ENCODE data around the gene ATP10B.

Gene ATP10B

GRCh38 chr5:160626322-160626721, 225.7 kb downstream of the ATP10B start:
- DNase-seq = no peak

DNA sequence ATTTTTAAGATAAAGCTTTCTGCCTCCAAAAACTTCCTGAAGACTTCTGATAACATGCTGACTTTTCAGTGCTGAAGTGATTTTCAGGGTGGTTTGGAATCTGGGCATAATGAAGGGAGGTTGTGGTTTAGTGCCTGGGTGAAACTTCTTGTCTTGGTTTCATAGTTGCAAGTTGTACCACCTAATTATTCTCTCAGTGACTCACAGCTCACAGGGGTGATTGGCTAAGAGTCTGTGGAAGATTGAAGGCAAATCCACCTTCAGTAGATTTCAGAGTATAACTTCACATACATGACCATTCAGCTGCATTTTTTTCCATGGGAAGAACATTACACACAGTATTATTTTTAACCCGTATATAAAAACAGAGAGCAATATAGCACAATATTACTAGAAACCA, 230.5 kb downstream of the ATP10B start:
- DNase-seq = no peak

- no peak for DNase-seq
Measured at GRCh38 chr5:160620401-160620800, 231.6 kb downstream of the ATP10B start.

DNA sequence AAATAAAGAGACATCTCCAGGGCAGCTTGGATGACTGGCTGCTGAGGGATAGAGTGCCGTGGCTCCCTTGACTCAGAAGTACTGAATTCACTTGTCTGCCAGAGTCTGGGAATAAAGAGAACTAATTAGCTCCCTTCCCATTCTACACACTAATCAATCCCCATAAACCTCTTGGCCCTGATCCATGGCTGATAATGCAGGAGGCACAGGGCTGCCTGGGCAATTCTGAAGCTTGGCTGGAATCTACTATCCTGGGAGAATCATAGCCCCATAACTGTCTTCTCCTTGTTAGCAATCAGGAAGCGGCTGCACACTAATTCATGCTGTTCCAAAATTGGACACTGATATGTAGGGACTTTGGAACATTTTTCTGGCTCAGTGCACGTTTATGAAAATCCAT, 232.6 kb downstream of the ATP10B start:
- no peak for DNase-seq

GRCh38 chr5:160618286-160618685, 233.7 kb downstream of the ATP10B start:
- DNase-seq = no peak

DNA sequence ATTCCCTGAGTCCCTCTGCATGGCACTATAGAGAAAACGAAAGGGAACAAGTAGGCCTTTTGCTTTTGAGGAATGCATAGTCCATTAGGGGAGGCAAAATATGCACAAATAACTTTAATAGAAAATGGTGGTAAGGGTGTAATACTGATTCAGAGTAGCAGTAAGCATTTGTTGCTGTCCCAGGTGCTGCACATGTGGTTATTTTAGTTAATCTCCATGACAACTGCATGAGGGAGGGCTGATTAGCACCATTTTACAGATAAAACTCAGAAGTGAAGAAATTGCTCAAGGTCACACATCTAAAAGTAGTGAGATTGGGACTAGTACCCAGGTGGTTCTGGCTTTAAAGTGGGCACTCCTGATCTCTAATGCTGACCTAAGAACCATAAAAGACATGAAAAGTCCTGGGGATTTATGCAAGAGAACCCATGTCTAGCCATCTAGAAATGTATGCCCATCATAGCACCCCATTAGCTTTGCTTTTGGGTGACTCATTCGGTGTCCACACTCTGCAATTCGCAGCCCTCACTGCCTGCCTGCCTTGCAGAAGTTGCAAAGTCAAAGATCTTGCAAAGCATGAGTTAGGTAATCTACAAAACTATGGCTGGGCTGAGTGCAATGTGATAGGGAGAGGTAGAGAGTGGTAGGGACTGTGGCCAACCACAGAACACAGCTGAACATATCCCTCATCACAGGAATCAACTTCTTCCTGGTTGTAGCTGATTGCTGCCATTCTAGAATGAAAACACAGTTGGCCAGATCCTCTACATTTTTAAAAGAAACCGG, 235.1 kb downstream of the ATP10B start:
- no peak for DNase-seq

DNA sequence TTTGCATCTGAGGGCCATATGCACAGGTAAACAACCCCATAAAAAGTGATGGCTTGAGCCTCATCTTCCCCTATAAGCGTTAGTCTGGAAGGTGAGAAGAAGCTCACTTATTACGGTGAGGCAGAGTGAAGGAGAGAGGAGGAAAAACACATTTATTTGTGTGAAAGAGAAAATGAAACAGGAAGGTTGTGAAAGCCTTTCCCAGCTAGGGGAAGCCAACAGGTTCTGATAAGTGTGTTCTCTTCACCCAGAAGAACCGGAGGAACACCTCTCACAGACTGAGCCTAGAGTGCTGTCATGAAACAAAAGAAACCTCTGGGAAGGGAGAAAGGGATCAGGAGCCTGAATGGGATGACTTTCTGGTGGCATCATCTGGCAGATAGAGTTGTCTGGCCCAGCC, 237.9 kb downstream of the ATP10B start:
- DNase-seq = no peak

DNA sequence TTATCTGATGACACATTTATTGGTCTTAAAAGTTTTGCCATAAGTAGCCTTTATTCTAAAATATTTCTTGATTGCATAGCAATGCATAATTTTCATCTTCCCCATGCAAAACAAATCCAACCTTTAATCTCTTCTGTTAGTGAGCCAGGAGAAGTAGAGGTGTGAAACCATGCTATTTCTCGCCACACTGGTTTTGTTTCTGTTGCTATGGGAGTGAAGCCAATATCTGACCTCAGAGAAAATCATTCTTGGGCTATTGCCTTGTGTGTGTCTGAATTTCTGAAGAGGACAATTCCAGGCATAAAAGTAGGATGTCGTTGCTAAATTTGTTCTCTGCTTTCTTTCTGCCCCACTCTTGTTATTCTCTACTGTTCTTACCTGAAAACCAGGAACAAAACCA, 246.7 kb downstream of the ATP10B start:
- DNase-seq = no peak

DNA sequence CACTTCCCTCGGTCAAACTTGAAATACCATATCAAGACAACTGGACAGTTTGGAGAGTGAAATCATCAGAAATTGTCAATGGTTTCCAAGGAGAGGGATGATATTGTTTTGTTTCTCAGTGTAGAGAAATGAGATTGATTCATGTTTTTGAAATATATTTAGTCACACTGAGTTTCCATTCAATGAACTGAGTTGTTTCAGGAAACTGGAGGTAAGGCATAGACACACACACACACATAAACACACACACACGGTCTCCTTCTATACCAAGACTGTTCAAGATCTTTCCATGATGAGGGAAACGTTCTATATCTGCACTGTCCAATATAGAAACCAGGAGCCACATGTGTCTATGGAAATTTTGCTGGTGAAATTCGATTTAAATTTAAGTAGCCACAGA, 247.5 kb downstream of the ATP10B start:
- no peak for DNase-seq

DNA sequence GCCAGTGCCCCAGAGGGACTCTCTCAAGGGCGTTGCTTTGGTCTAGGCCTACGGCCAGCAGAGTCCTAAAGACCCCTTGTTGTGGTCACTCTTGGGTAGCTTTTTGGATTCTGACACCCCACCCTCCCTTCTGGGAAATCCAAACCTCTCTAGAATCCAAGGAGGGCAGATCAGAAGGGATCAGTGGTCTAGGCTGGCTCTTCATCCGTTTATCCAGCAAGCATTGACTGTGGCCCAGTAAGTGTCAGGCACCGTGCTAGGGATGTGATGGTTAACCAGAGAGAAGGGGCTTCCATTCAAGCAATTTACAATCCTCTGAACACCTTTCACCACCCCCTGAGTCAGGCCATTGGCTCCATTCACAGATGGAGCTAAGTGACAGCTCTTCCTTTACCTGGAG, 249.3 kb downstream of the ATP10B start:
- no peak for DNase-seq

GRCh38 chr5:160601046-160601445, 251.0 kb downstream of the ATP10B start:
- no peak for DNase-seq

DNA sequence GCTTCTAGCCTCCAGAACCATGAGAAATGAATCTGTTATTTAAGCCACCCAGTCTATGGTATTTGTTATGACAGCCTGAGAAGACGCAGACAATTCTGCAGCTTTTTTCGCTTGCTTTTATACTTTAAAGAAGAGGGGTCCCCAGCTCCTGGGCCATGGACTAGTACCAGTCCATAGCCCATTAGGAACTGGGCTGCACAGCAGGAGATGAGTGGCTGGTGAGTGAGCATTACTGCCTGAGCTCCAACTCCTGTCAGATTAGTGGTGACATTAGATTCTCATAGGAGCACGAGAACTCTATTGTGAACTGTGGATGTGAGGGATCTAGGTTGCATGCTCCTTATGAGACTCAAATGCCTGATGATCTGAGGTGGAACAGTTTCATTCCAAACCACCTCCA, 278.7 kb downstream of the ATP10B start:
- no peak for DNase-seq

DNA sequence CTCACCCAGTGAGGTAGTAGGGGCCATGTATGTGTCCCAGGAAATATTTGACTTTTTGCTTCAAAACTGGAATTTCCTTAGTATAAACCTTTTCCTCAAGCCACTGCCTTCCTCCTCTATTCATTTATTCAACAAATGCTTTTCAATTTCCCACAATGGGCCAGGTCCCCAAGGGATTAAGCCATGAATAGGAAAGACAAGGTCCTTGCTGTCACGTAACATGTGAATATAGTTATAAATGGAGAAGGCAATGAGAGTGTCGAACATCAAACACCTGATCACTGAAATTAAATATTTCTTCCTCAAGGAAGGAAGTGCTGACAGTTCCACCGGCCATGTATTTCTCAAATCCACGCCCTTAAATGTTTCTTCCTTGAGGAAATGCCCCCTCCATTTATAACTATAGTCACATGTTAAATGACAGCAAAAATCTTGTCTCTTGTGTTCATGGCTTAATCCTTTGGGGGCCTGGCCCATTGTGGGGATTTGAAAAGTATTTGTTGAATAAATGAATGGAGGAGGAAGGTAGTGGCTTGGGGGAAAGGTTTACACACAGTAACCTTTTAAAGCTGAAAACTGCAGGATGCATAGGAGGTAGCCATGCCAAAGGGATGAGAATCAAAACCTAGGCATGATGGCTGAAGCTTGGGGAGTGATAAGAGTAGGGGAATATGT, 284.8 kb downstream of the ATP10B start:
- DNase-seq = no peak

- DNase-seq = no peak
Measured at GRCh38 chr5:160565376-160565775, 286.6 kb downstream of the ATP10B start.

DNA sequence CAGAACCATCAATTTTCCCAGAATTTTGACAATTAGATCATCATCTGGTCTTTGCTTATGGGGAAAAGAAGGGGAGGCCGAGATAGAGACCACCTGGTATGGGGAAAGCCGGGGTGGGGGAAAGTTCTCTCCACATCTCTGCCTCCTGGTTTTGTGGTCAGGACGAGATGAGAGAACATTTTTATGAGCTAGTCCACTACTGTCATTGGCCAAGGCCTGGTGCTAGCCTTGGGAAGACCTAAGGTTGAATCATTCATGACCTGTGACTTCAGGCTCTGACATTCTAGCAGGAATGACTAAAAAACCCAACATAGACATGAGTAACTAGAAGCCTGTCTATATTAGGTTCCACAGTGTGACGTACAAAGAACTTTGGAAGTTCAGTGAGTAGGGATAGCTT, 295.2 kb downstream of the ATP10B start:
- no peak for DNase-seq

GRCh38 chr5:160555971-160556631, 295.9 kb downstream of the ATP10B start:
- DNase-seq = no peak

DNA sequence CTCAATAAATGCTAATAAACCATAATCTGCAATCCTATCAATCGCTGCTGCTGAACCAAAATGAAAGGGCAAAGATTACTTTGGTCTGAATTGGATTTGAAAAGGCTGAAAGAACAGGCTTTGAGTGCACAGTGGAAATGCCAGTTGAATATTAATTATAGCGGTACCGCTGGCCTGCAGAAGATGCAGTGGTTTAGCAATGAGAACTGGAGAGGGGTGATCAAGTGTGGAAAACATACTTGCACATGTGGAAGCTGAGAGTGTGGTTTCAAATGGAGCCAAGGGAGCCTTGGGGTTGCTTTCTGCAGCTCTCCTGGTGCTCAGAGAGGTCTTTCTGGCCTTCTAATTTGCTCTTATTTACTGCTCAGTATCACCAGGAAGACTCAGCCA, 296.4 kb downstream of the ATP10B start:
- DNase-seq = no peak

- no peak for DNase-seq
Measured at GRCh38 chr5:160550075-160550474, 301.9 kb downstream of the ATP10B start.

GRCh38 chr5:160548949-160549645, 302.9 kb downstream of the ATP10B start:
- DNase-seq = no peak

GRCh38 chr5:160547872-160548271, 304.1 kb downstream of the ATP10B start:
- DNase-seq = no peak

- no peak for DNase-seq
Measured at GRCh38 chr5:160547061-160547460, 304.9 kb downstream of the ATP10B start.

DNA sequence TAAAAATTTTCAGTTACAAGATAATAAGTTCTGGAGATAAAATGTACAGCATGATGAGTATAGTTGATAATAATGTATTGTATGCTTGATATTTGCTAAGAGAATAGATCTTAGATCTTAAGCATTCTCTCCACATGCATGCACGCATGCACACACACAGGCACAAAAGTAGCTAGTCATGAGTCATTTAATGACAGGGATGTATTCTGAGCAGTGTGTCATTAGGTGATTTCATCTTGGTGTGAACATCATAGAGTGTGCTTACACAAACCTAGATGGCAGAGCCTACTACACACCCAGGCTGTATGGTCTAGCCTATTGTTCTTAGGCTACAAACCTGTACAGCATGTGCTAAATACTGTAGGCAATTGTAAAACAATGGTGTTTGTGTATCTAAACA, 306.2 kb downstream of the ATP10B start:
- DNase-seq = no peak

DNA sequence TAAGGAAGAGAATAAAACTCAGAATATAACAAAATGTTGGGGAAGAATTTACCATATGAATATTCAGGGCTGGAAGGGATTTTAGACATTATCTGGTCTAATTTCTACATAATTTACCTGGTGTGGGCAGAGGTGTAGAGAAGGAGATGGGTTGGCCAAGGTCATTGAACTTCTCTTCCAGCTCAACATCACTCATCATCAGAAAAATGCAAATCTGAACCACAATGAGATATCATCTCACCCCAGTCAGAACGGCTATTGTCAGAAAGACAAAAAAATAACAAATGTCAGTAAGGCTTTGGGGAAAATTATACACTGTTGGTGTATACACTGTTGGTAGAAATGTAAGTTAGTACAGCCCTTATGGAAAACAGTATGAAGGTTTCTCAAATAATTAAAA, 308.6 kb downstream of the ATP10B start:
- no peak for DNase-seq

DNA sequence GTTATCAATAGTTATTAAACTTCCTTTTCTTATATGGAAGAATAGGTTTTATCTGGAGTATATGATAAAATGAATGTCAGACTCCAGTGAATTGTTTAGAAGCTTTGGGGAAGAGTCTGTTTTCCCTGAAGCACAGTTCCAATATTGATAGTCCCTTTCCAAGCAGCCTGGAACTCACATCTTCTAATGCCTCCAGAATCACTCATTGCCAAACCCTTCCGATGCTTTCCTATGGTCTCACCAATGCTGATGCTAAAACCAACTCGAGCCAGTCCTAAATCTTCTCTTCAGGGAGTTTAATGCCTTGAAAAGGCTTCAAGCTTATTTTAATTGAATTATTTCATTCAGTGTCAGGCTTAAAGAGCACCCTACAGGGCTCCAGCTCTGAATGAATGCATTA, 309.2 kb downstream of the ATP10B start:
- DNase-seq = no peak

All from stimulated activated naive CD4-positive, alpha-beta T cell treated with Interleukin-2 at 50 U/mL for 16 hours (primary cell).